ENCODE results near the gene GPR39. TPM values are rescaled to one million over a fixed set of nuclear protein-coding genes. Genes with fewer than 3 reads are reported as not detected.
"Not testable (repeated sequence)": the region's sequence is repeated elsewhere in the genome, so short reads cannot be mapped to it uniquely, and the experiment has no call there.

The GPR39 gene
- total RNA-seq, 1 donor from 2014 or later = 1.0 TPM

- H3K4me1 Mint-ChIP-seq (ENCODE audit: low read depth, unreplicated experiment) = no peaks in the 10 kb centered on the region
- no peaks in the 10 kb centered on the region for H3K9me3 Mint-ChIP-seq (ENCODE audit: unreplicated experiment)
- no peak overlapping the region for H3K4me3 Mint-ChIP-seq (ENCODE audit: unreplicated experiment)
- no peak for TF ChIP-seq CTCF (IDR thresholded peaks at IDR 0.05; ENCODE audit: partially characterized antibody, unreplicated experiment)
- no peak overlapping the region for H3K27ac Mint-ChIP-seq (ENCODE audit: unreplicated experiment)
- peaks cover 3% of the 10 kb centered on the region for H3K27me3 Mint-ChIP-seq (ENCODE audit: unreplicated experiment)
- H3K36me3 Mint-ChIP-seq (ENCODE audit: unreplicated experiment) = no peaks in the 10 kb centered on the region
- no peak for DNase-seq
These were observed 100.8 kb downstream of the GPR39 start for GRCh38 chr2:132517386-132517785.

GRCh38 chr2:132518302-132518701, 101.7 kb downstream of the GPR39 start:
- Mint-ChIP-seq H3K27ac (ENCODE audit: unreplicated experiment) (no peak overlapping the region), H3K36me3 (ENCODE audit: unreplicated experiment) (no peaks in the 10 kb centered on the region), H3K27me3 (ENCODE audit: unreplicated experiment) (peaks cover 3% of the 10 kb centered on the region), H3K4me1 (ENCODE audit: low read depth, unreplicated experiment) (no peaks in the 10 kb centered on the region), H3K9me3 (ENCODE audit: unreplicated experiment) (no peaks in the 10 kb centered on the region), H3K4me3 (ENCODE audit: unreplicated experiment) (no peak overlapping the region)
- TF ChIP-seq CTCF (IDR thresholded peaks at IDR 0.05; ENCODE audit: partially characterized antibody, unreplicated experiment) = no peak
- no peak for DNase-seq

GRCh38 chr2:132519566-132519965, 103.0 kb downstream of the GPR39 start:
- Mint-ChIP-seq H3K4me3 (ENCODE audit: unreplicated experiment) (no peak overlapping the region), H3K27ac (ENCODE audit: unreplicated experiment) (no peak overlapping the region), H3K9me3 (ENCODE audit: unreplicated experiment) (no peaks in the 10 kb centered on the region), H3K4me1 (ENCODE audit: low read depth, unreplicated experiment) (peaks cover 2% of the 10 kb centered on the region), H3K27me3 (ENCODE audit: unreplicated experiment) (peaks cover 3% of the 10 kb centered on the region), H3K36me3 (ENCODE audit: unreplicated experiment) (no peaks in the 10 kb centered on the region)
- no peak for DNase-seq
- no peak for TF ChIP-seq CTCF (IDR thresholded peaks at IDR 0.05; ENCODE audit: partially characterized antibody, unreplicated experiment)

GRCh38 chr2:132521341-132521740, 104.7 kb downstream of the GPR39 start:
- Mint-ChIP-seq H3K27ac (ENCODE audit: unreplicated experiment) (no peak overlapping the region), H3K4me3 (ENCODE audit: unreplicated experiment) (no peak overlapping the region), H3K27me3 (ENCODE audit: unreplicated experiment) (no peaks in the 10 kb centered on the region), H3K4me1 (ENCODE audit: low read depth, unreplicated experiment) (peaks cover 2% of the 10 kb centered on the region), H3K36me3 (ENCODE audit: unreplicated experiment) (no peaks in the 10 kb centered on the region), H3K9me3 (ENCODE audit: unreplicated experiment) (no peaks in the 10 kb centered on the region)
- no peak for DNase-seq
- TF ChIP-seq CTCF (IDR thresholded peaks at IDR 0.05; ENCODE audit: partially characterized antibody, unreplicated experiment) = no peak

- DNase-seq = no peak
- TF ChIP-seq CTCF (IDR thresholded peaks at IDR 0.05; ENCODE audit: partially characterized antibody, unreplicated experiment) = no peak
These were observed 106.3 kb downstream of the GPR39 start for GRCh38 chr2:132522901-132523300.

GRCh38 chr2:132537061-132537460, 120.5 kb downstream of the GPR39 start:
- H3K9me3 Mint-ChIP-seq (ENCODE audit: unreplicated experiment); H3K27ac Mint-ChIP-seq (ENCODE audit: unreplicated experiment); H3K4me3 Mint-ChIP-seq (ENCODE audit: unreplicated experiment); H3K4me1 Mint-ChIP-seq (ENCODE audit: low read depth, unreplicated experiment); DNase-seq; H3K27me3 Mint-ChIP-seq (ENCODE audit: unreplicated experiment): not testable (repeated sequence)
- H3K36me3 Mint-ChIP-seq (ENCODE audit: unreplicated experiment) = peaks cover 15% of the 10 kb centered on the region

More at GRCh38 chr2:132522901-132523300, 106.3 kb downstream of the GPR39 start:
- H3K27ac Mint-ChIP-seq (ENCODE audit: unreplicated experiment) = no peak overlapping the region
- H3K9me3 Mint-ChIP-seq (ENCODE audit: unreplicated experiment) = no peaks in the 10 kb centered on the region
- H3K4me1 Mint-ChIP-seq (ENCODE audit: low read depth, unreplicated experiment) = peaks cover 2% of the 10 kb centered on the region
- no peaks in the 10 kb centered on the region for H3K27me3 Mint-ChIP-seq (ENCODE audit: unreplicated experiment)
- H3K4me3 Mint-ChIP-seq (ENCODE audit: unreplicated experiment) = no peak overlapping the region
- no peaks in the 10 kb centered on the region for H3K36me3 Mint-ChIP-seq (ENCODE audit: unreplicated experiment)
